Neural progenitor cell (in vitro differentiated cells): ENCODE measurements around the gene ENOX2. TPM values are rescaled to one million over a fixed set of nuclear protein-coding genes. Genes with fewer than 3 reads are reported as not detected.

Experiments used
- DNase-seq: peaks from one replicate; pipeline ENCODE4 v3.0.0-alpha.2; 2016; ENCODE audit warnings: low spot score
- H2AFZ ChIP-seq: fragments of 200-600 bp; sonication (generic); replicated peaks from 2 replicates; pipeline ENCODE4 v1.6.1; 2016; ENCODE audit warnings: antibody characterized with exemption
- H3F3A ChIP-seq: fragments of 200-600 bp; sonication (generic); 2 replicates; pipeline ENCODE4 v1.6.1; 2016; ENCODE audit warnings: antibody characterized with exemption, low read depth
- H3K27ac ChIP-seq: fragments of 200-600 bp; sonication (generic); 2 replicates; pipeline ENCODE4 v1.5.1; 2016; ENCODE audit warnings: mild to moderate bottlenecking
- H3K27me3 ChIP-seq: fragments of 200-600 bp; sonication (generic); 2 replicates; pipeline ENCODE4 v1.6.1; 2016; ENCODE audit warnings: mild to moderate bottlenecking, moderate library complexity
- H3K36me3 ChIP-seq: fragments of 200-600 bp; sonication (generic); 2 replicates; pipeline ENCODE4 v1.5.1; 2016
- H3K4me1 ChIP-seq: fragments of 200-600 bp; sonication (generic); 2 replicates; pipeline ENCODE4 v1.6.1; 2016; ENCODE audit warnings: mixed run types
- H3K4me2 ChIP-seq: fragments of 200-600 bp; sonication (generic); 2 replicates; pipeline ENCODE4 v1.6.1; 2016
- H3K4me3 ChIP-seq: fragments of 200-600 bp; sonication (generic); 2 replicates; pipeline ENCODE4 v1.5.1; 2016
- H3K79me2 ChIP-seq: fragments of 200-600 bp; sonication (generic); 2 replicates; pipeline ENCODE4 v1.6.1; 2016; ENCODE audit warnings: low read depth
- H3K9ac ChIP-seq: fragments of 200-600 bp; sonication (generic); 2 replicates; pipeline ENCODE4 v1.6.1; 2016
- H3K9me3 ChIP-seq: fragments of 200-600 bp; sonication (generic); 2 replicates; pipeline ENCODE4 v1.5.1; 2016; ENCODE audit warnings: low read depth
- H4K20me1 ChIP-seq: fragments of 200-600 bp; sonication (generic); 2 replicates; pipeline ENCODE4 v1.6.1; 2016; ENCODE audit warnings: low read depth
- H3K27ac Mint-ChIP-seq: 3 replicates; pipeline ENCODE4 v1.8.0; 2021; ENCODE audit warnings: mixed read lengths
- H3K27me3 Mint-ChIP-seq: 2 replicates; pipeline ENCODE4 v1.8.0; 2022; ENCODE audit warnings: low read depth, mild to moderate bottlenecking, inconsistent platforms, moderate library complexity, mixed read lengths; ENCODE audit not compliant: insufficient read depth
- H3K36me3 Mint-ChIP-seq: 3 replicates; pipeline ENCODE4 v1.8.0; 2021; ENCODE audit warnings: mixed read lengths
- H3K4me1 Mint-ChIP-seq: 3 replicates; pipeline ENCODE4 v1.8.0; 2021; ENCODE audit warnings: mixed read lengths
- H3K4me3 Mint-ChIP-seq: 3 replicates; pipeline ENCODE4 v1.8.0; 2021; ENCODE audit warnings: mild to moderate bottlenecking, moderate library complexity, mixed read lengths
- H3K9me3 Mint-ChIP-seq: 3 replicates; pipeline ENCODE4 v1.8.0; 2020; ENCODE audit warnings: mixed read lengths
- CTCF ChIP-seq: fragments of 200-600 bp; sonication (generic); IDR thresholded peaks from 2 replicates; pipeline ENCODE4 v1.5.1; 2017; ENCODE audit warnings: antibody characterized with exemption, mild to moderate bottlenecking
- EZH2 ChIP-seq: fragments of 200-600 bp; sonication (generic); IDR thresholded peaks from 2 replicates; pipeline ENCODE4 v1.6.1; 2017; ENCODE audit warnings: antibody characterized with exemption, mild to moderate bottlenecking, moderate library complexity
- EZH2phosphoT487 ChIP-seq: fragments of 200-600 bp; sonication (generic); IDR thresholded peaks from 2 replicates; pipeline ENCODE4 v1.6.1; 2017; ENCODE audit warnings: antibody characterized with exemption
- total RNA-seq: library from RNA; depleted of rRNA; stranded (reverse); fragments of >200 nt; gene quantifications from 2 replicates; pipeline ENCODE4 v1.2.3, GENCODE V29; 2015; ENCODE audit warnings: low replicate concordance

The ENOX2 gene
- total RNA-seq, 1 donor from 2014 or later = 12.5 TPM

- no peaks in the 10 kb centered on the region for H3K9me3 ChIP-seq
- H3K4me3 ChIP-seq = no peak overlapping the region
Observed at GRCh38 chrX:130775849-130776248, 127.2 kb downstream of the ENOX2 start.

GRCh38 chrX:130772776-130773143 is 130.2 kb downstream of the ENOX2 start:
- H3K4me2 ChIP-seq = no peak overlapping the region
- H3K36me3 ChIP-seq = no peaks in the 10 kb centered on the region
- DNase-seq = no peak
- H3F3A ChIP-seq = no peaks in the 10 kb centered on the region
- no peak overlapping the region for H3K27ac ChIP-seq
- H3K9me3 Mint-ChIP-seq = no peaks in the 10 kb centered on the region
- no peak overlapping the region for H3K4me3 Mint-ChIP-seq
- H3K27me3 Mint-ChIP-seq = no peaks in the 10 kb centered on the region
- no peak overlapping the region for H3K4me3 ChIP-seq
- H3K27me3 ChIP-seq = no peaks in the 10 kb centered on the region
- H3K9ac ChIP-seq = no peak overlapping the region
- peaks cover 19% of the 10 kb centered on the region for H3K4me1 Mint-ChIP-seq
- H2AFZ ChIP-seq = no peak overlapping the region
- no peak overlapping the region for H3K27ac Mint-ChIP-seq
- no peaks in the 10 kb centered on the region for H4K20me1 ChIP-seq
- no peaks in the 10 kb centered on the region for H3K9me3 ChIP-seq
- no peaks in the 10 kb centered on the region for H3K36me3 Mint-ChIP-seq
- TF ChIP-seq EZH2phosphoT487 (no peak), CTCF (no peak), EZH2 (no peak)
- no peaks in the 10 kb centered on the region for H3K4me1 ChIP-seq
- no peaks in the 10 kb centered on the region for H3K79me2 ChIP-seq

More at GRCh38 chrX:130775849-130776248, 127.2 kb downstream of the ENOX2 start:
- no peaks in the 10 kb centered on the region for H3K27me3 Mint-ChIP-seq
- H3K4me3 Mint-ChIP-seq = no peak overlapping the region
- H4K20me1 ChIP-seq = no peaks in the 10 kb centered on the region
- no peaks in the 10 kb centered on the region for H3K27me3 ChIP-seq
- H3K36me3 Mint-ChIP-seq = no peaks in the 10 kb centered on the region
- peaks cover under 1% of the 10 kb centered on the region for H3K4me1 ChIP-seq
- H3F3A ChIP-seq = no peaks in the 10 kb centered on the region
- no peak for DNase-seq
- H3K27ac ChIP-seq = no peak overlapping the region
- H2AFZ ChIP-seq = no peak overlapping the region
- peaks cover 10% of the 10 kb centered on the region for H3K4me1 Mint-ChIP-seq
- no peak overlapping the region for H3K27ac Mint-ChIP-seq
- H3K4me2 ChIP-seq = no peak overlapping the region
- TF ChIP-seq EZH2phosphoT487 (no peak), CTCF (no peak), EZH2 (no peak)
- no peak overlapping the region for H3K9ac ChIP-seq
- H3K9me3 Mint-ChIP-seq = no peaks in the 10 kb centered on the region
- H3K79me2 ChIP-seq = no peaks in the 10 kb centered on the region
- no peaks in the 10 kb centered on the region for H3K36me3 ChIP-seq

GRCh38 chrX:130772105-130772775 is 130.8 kb downstream of the ENOX2 start:
- Histone ChIP-seq H4K20me1 (no peaks in the 10 kb centered on the region), H3K9me3 (no peaks in the 10 kb centered on the region), H3F3A (no peaks in the 10 kb centered on the region), H3K27ac (no peak overlapping the region), H3K4me3 (no peak overlapping the region), H3K4me2 (no peak overlapping the region), H3K9ac (no peak overlapping the region), H3K4me1 (no peaks in the 10 kb centered on the region), H3K36me3 (no peaks in the 10 kb centered on the region), H3K79me2 (no peaks in the 10 kb centered on the region), H3K27me3 (no peaks in the 10 kb centered on the region), H2AFZ (no peak overlapping the region)
- H3K27me3 Mint-ChIP-seq = no peaks in the 10 kb centered on the region
- no peak overlapping the region for H3K4me3 Mint-ChIP-seq
- DNase-seq = no peak
- H3K4me1 Mint-ChIP-seq = peaks cover 21% of the 10 kb centered on the region
- TF ChIP-seq CTCF (no peak), EZH2 (no peak), EZH2phosphoT487 (no peak)
- H3K9me3 Mint-ChIP-seq = no peaks in the 10 kb centered on the region
- no peak overlapping the region for H3K27ac Mint-ChIP-seq
- H3K36me3 Mint-ChIP-seq = no peaks in the 10 kb centered on the region
